Pancreas (tissue), 10 donors: ENCODE data around the gene ACOT7. TPM values are rescaled to one million over a fixed set of nuclear protein-coding genes. Genes with fewer than 3 reads are reported as not detected.

Experiments used
- ATAC-seq, 4 donors: fragments of 200-7000 bp; cut with Tn5 transposase; one replicate each; pipeline versions ENCODE4 v1.8.0 to v1.9.1; 2020; ENCODE audit warnings: mild to moderate bottlenecking in 4 of 4, moderate library complexity in 4 of 4
- DNase-seq, 6 donors: peaks; one replicate each; pipeline ENCODE4 v3.0.0-alpha.2; 2020
- FAIRE-seq: peaks from 2 replicates; lab custom pipeline; 2012; peaks lifted over from hg19 to GRCh38; lab: Jason Lieb, UNC
- H3K27ac ChIP-seq, 4 donors: fragments of 200-600 bp; sonication (generic); 1 replicate in 3 of 4; 2 replicates in 1 of 4; pipeline versions ENCODE4 v1.5.0 to v1.8.0; 2020
- H3K27me3 ChIP-seq, 4 donors: fragments of 200-600 bp; one replicate each; pipeline ENCODE4 v1.8.0; 2021
- H3K36me3 ChIP-seq, 3 donors: fragments of 200-600 bp; sonication (generic) in 1 of 3; one replicate each; pipeline versions ENCODE4 v1.5.0 to v1.8.0; 2020 to 2021
- H3K4me1 ChIP-seq, 3 donors: fragments of 200-600 bp; one replicate each; pipeline ENCODE4 v1.8.0; 2021
- H3K4me3 ChIP-seq, 4 donors: fragments of 200-600 bp; sonication (generic) in 2 of 4; one replicate each; pipeline versions ENCODE4 v1.5.0 to v1.8.0; 2020 to 2021
- H3K9me3 ChIP-seq, 4 donors: fragments of 200-600 bp; one replicate each; pipeline ENCODE4 v1.8.0; 2021
- CTCF ChIP-seq, 4 donors: fragments of 200-600 bp; sonication (generic) in 3 of 4; IDR thresholded peaks; one replicate each; pipeline versions ENCODE4 v1.5.0 to v1.8.0; 2021; ENCODE audit warnings: antibody characterized with exemption in 4 of 4
- WGBS, 2 donors: extraction: QIAGEN DNeasy Blood & Tissue Kit; methylation state at CpG; one replicate each; pipeline ENCODE4 v1.1.7; 2013; 5-methylcytosine and 5-hydroxymethylcytosine counted together
- intact Hi-C, 3 donors: fragments of 100-400 bp; cut with DNase I; formaldehyde crosslinking; loops; one replicate each; pipeline versions ENCODE4 v1.11.1 to v1.14.2; 2022
- polyA plus RNA-seq, 2 donors: library from polyadenylated mRNA; stranded (reverse); fragments of 200-250 nt; gene quantifications; one replicate each; pipeline ENCODE4 v1.2.3, GENCODE V29; 2013
- total RNA-seq, 6 donors: library from RNA; stranded (reverse); fragmentation: NEBNext Ultra II Directional in 4 of 6; extraction: Animal tissue kit (Norgen Biotek cat#: 25700) in 4 of 6; gene quantifications; one replicate each; pipeline versions ENCODE4 v1.2.1 to v1.2.4, GENCODE V29; 2021 to 2023
- donor health status: healthy with polysubstance abuse.
- donor health status: DM: no; HTN: no; CAD: no; lungs with moderate emphysema.
- donor health status: DM: no; HTN: no; CAD: no.
- donor health status: control.
- donor health status: control.
- donor health status: Bipolar disorder and iron deficiency.
- donor health status: DM: yes; HTN: yes; CAD: no.
- donor health status: DM: no; HTN: no; CAD: no.
- donor health status: DM: no; HTN: no; CAD: no.
- donor health status: DM: yes; HTN: yes; CAD: no.

The ACOT7 gene
- total and polyA plus RNA-seq, 8 donors: 3.1 to 7.6 (median 5.2) TPM

- no peaks in the 10 kb centered on the region for H3K4me1 ChIP-seq
- 90 to 91% methylated on average over 10 of the region's 10 CpGs for WGBS, 2 donors
- no peaks in the 10 kb centered on the region for H3K27me3 ChIP-seq
- intact Hi-C loops: no loop called here
- H3K27ac ChIP-seq: no peak overlapping the region
- TF ChIP-seq CTCF (IDR thresholded peaks at IDR 0.05): no peak
- H3K4me3 ChIP-seq: no peak overlapping the region
- H3K9me3 ChIP-seq: no peaks in the 10 kb centered on the region
- ATAC-seq: no peak
- FAIRE-seq: no peak
- H3K36me3 ChIP-seq: no peaks in the 10 kb centered on the region
- DNase-seq: no peak
Observed at GRCh38 chr1:6288665-6289064, 104.9 kb downstream of the ACOT7 start.

GRCh38 chr1:6288026-6288425 lies 105.5 kb downstream of the ACOT7 start:
- TF ChIP-seq CTCF (IDR thresholded peaks at IDR 0.05): no peak
- H3K27ac ChIP-seq: no peak overlapping the region
- FAIRE-seq (no peak), ATAC-seq (no peak), DNase-seq (peak in 1 of 6 donors; percentile 34)
- no peaks in the 10 kb centered on the region for H3K9me3 ChIP-seq
- H3K36me3 ChIP-seq: no peaks in the 10 kb centered on the region
- H3K4me1 ChIP-seq: no peaks in the 10 kb centered on the region
- WGBS, 2 donors: 93 to 95% methylated on average over 14 of the region's 14 CpGs
- intact Hi-C loops: no loop called here
- no peak overlapping the region for H3K4me3 ChIP-seq
- H3K27me3 ChIP-seq: no peaks in the 10 kb centered on the region

- TF ChIP-seq CTCF (IDR thresholded peaks at IDR 0.05): no peak
- Histone ChIP-seq H3K9me3 (no peaks in the 10 kb centered on the region), H3K36me3 (no peaks in the 10 kb centered on the region), H3K4me1 (no peaks in the 10 kb centered on the region), H3K27ac (no peak overlapping the region), H3K27me3 (no peaks in the 10 kb centered on the region), H3K4me3 (no peak overlapping the region)
- FAIRE-seq (no peak), DNase-seq (peak in 1 of 6 donors; percentile 27), ATAC-seq (peak in 3 of 4 donors; percentile 22 to 66 (median 50))
- intact Hi-C loops: no loop called here
- WGBS, 2 donors: 50 to 64% methylated on average over 10 of the region's 10 CpGs
Observed at GRCh38 chr1:6287431-6287886, 106.1 kb downstream of the ACOT7 start.

- ATAC-seq: no peak
- Histone ChIP-seq H3K27ac (no peak overlapping the region), H3K36me3 (no peaks in the 10 kb centered on the region), H3K9me3 (no peaks in the 10 kb centered on the region), H3K4me3 (no peak overlapping the region), H3K4me1 (no peaks in the 10 kb centered on the region), H3K27me3 (no peaks in the 10 kb centered on the region)
- peak in 1 of 6 donors; percentile 48 for DNase-seq
- intact Hi-C loops: no loop called here
- TF ChIP-seq CTCF (IDR thresholded peaks at IDR 0.05): no peak
- no peak for FAIRE-seq
- WGBS, 2 donors: 76 to 81% methylated on average over 13 of the region's 13 CpGs
Observed at GRCh38 chr1:6287029-6287428, 106.5 kb downstream of the ACOT7 start.

- H3K9me3 ChIP-seq: no peaks in the 10 kb centered on the region
- WGBS, 2 donors: 90 to 96% methylated on average over 8 of the region's 8 CpGs
- ATAC-seq: no peak
- H3K27me3 ChIP-seq: no peaks in the 10 kb centered on the region
- no peaks in the 10 kb centered on the region for H3K36me3 ChIP-seq
- no peak overlapping the region for H3K27ac ChIP-seq
- intact Hi-C loops: no loop called here
- no peak for FAIRE-seq
- H3K4me1 ChIP-seq: no peaks in the 10 kb centered on the region
- no peak for TF ChIP-seq CTCF (IDR thresholded peaks at IDR 0.05)
- H3K4me3 ChIP-seq: no peak overlapping the region
- DNase-seq: peak in 1 of 6 donors; percentile 11
Observed at GRCh38 chr1:6286266-6286665, 107.3 kb downstream of the ACOT7 start.
